ENCODE results near the gene P2RX7. TPM values are rescaled to one million over a fixed set of nuclear protein-coding genes. Genes with fewer than 3 reads are reported as not detected.

The P2RX7 gene
- total and polyA plus RNA-seq, 7 donors, result 0.60 to 8.0 (median 3.9) TPM

DNA sequence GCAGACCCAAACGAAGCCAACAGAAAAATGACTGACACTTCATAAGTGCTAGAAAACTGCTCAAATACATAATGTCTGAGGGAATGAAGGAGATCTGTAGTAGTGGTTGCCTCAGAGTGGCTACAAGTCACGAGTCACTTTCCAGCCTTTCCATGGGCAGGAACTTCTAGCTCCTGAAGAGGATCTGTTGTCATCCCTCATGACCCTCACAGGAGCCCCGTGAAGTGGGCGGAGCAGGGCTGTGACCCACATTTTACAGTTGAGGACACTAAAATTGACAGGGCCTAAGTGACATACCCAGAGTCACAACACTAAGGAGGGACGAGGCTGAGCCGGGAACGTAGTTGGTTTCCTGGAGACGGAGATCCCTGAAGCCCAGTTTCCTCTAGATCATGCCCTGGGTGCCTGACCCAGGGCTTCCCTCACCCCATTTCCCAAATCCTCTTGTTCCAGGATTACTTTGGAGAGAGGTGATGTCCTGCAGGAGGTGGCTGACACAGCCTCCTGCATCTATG lies 45.8 kb upstream of the P2RX7 start:
- no peaks in the 10 kb centered on the region for H3K4me1 ChIP-seq
- H3K27me3 ChIP-seq, result no peaks in the 10 kb centered on the region
- TF ChIP-seq POLR2A (IDR thresholded peaks at IDR 0.05) (no peak), POLR2AphosphoS5 (IDR thresholded peaks at IDR 0.05) (no peak), EP300 (IDR thresholded peaks at IDR 0.05) (no peak)
- TF ChIP-seq, protein P1, sequence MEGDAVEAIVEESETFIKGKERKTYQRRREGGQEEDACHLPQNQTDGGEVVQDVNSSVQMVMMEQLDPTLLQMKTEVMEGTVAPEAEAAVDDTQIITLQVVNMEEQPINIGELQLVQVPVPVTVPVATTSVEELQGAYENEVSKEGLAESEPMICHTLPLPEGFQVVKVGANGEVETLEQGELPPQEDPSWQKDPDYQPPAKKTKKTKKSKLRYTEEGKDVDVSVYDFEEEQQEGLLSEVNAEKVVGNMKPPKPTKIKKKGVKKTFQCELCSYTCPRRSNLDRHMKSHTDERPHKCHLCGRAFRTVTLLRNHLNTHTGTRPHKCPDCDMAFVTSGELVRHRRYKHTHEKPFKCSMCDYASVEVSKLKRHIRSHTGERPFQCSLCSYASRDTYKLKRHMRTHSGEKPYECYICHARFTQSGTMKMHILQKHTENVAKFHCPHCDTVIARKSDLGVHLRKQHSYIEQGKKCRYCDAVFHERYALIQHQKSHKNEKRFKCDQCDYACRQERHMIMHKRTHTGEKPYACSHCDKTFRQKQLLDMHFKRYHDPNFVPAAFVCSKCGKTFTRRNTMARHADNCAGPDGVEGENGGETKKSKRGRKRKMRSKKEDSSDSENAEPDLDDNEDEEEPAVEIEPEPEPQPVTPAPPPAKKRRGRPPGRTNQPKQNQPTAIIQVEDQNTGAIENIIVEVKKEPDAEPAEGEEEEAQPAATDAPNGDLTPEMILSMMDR (IDR thresholded peaks at IDR 0.05), result no peak
- H3K9me3 ChIP-seq, result no peaks in the 10 kb centered on the region
- H3K4me3 ChIP-seq, result no peak overlapping the region
- intact Hi-C loops (cut with DNase I), result no loop called here
- H3K27ac ChIP-seq, result no peak overlapping the region
- no peak for DNase-seq
- WGBS, 2 donors, result 88 to 92% methylated on average over 8 of the region's 8 CpGs
- H3K36me3 ChIP-seq, result no peaks in the 10 kb centered on the region

DNA sequence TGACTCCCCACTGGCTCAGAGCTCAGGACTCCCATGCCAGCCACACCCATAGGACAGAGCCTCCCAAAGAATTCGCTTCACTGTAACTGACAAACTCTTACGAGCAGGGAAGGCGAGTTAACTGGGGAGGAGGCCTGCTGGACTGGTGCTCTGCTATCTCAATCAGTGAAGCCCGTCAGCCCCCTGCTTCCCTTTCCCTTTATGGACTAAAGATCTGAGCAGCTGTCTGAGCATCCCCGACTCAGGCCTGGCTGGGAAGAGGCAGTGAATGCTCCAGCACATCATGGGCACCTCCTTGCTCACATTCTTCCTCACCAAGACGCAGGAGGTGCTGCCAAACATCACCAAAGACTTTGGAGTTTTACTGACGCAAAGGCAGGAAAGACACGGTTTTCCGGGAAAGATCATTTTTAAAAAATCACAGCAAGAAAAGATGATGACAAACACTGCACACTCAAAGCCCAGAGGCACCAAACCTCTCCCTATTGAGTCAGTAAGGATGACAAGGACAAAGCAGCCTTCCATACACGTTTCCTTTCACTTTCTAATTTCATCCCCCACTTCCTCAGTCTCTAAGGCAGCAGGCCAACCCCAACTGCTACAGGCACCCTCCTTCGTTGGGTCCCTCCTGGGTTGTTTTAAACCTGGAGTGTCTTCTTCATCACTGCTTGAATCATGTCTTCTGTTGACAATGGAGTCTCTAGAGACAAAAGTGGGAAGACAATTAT lies 45.0 kb upstream of the P2RX7 start:
- Histone ChIP-seq H3K36me3 (no peaks in the 10 kb centered on the region), H3K27ac (no peak overlapping the region), H3K9me3 (no peaks in the 10 kb centered on the region), H3K4me1 (no peaks in the 10 kb centered on the region), H3K27me3 (peaks cover 0 to 3% (median 0%) of the 10 kb centered on the region in 3 donors), H3K4me3 (no peak overlapping the region)
- 72 to 77% methylated on average over 11 of the region's 11 CpGs for whole genome bisulfite sequencing, 2 donors
- intact Hi-C loops (cut with DNase I), result no loop called here
- DNase-seq, result no peak
- TF ChIP-seq POLR2AphosphoS5 (IDR thresholded peaks at IDR 0.05), result no peak
- no peak for TF ChIP-seq EP300 (IDR thresholded peaks at IDR 0.05)
- TF ChIP-seq, protein P1 (IDR thresholded peaks at IDR 0.05), result no peak
- no peak for TF ChIP-seq POLR2A (IDR thresholded peaks at IDR 0.05)

DNA sequence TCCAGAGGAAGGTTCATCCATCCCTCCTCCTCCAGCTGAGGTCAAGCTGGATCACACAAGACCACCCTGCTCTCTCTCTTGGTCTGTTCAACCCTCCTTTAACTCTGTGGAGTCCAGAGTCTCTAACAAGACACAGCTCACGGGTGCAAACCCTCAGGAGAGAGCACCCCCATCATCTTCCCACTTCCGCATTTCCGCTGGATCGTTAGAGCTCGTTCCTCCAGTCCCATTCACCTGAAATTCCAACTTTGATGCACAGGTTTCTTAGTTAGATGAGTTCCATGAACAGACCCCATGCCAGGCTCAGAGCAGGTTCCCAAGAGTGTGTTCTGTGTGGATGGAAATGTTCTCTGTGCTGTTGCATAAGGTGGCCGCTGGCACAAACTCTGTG lies 44.5 kb upstream of the P2RX7 start:
- no peaks in the 10 kb centered on the region for H3K4me1 ChIP-seq
- H3K27ac ChIP-seq, result no peak overlapping the region
- peaks cover 0 to 6% (median 0%) of the 10 kb centered on the region in 3 donors for H3K27me3 ChIP-seq
- H3K4me3 ChIP-seq, result no peak overlapping the region
- no peaks in the 10 kb centered on the region for H3K36me3 ChIP-seq
- intact Hi-C loops (cut with DNase I), result no loop called here
- H3K9me3 ChIP-seq, result no peaks in the 10 kb centered on the region
- TF ChIP-seq POLR2A (IDR thresholded peaks at IDR 0.05), result no peak
- no peak for TF ChIP-seq EP300 (IDR thresholded peaks at IDR 0.05)
- TF ChIP-seq POLR2AphosphoS5 (IDR thresholded peaks at IDR 0.05), result no peak
- TF ChIP-seq, protein P1 (IDR thresholded peaks at IDR 0.05), result no peak
- 92 to 95% methylated on average over 6 of the region's 6 CpGs for WGBS, 2 donors
- DNase-seq, result no peak

DNA sequence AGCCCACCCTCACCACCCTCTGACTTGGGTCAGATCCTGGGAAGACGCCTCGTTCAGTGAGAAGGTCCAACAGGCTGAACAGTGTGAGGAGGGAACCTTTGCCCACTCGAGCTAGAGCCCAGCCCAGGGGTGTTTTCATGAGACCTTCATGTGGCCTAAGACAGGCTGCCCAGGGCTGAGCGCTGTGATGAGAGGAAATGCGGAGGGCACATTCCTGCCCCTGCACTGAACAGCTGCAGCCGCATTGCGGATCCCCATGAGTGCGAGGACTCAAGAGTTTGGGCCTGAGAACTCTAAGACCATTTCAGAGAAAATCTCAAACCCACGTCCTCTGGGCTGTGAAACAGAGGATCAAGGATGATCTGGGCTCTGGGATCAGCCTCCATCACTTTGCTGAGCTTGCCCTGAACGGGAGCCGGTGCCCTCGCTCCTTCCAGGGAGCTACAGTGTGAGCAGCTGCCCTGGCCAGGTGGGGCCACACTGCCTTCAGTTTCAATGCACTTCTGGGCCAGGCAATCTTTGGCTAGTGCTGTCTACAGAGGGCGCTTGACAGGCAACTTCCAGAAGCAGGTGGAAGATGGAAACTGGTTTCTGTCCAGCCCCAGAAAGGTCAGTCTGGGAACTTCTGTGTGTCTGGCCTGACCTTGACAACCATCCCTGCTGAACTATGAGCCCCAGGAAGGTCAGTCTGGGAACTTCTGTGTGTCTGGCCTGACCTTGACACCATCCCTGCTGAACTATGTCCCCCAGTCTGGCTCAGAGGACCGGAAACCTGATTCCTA lies 43.5 kb upstream of the P2RX7 start:
- no peak for TF ChIP-seq EP300 (IDR thresholded peaks at IDR 0.05)
- TF ChIP-seq POLR2A (IDR thresholded peaks at IDR 0.05), result no peak
- TF ChIP-seq, protein P1 (IDR thresholded peaks at IDR 0.05), result no peak
- TF ChIP-seq POLR2AphosphoS5 (IDR thresholded peaks at IDR 0.05), result no peak
- no peaks in the 10 kb centered on the region for H3K9me3 ChIP-seq
- H3K36me3 ChIP-seq, result no peaks in the 10 kb centered on the region
- H3K27me3 ChIP-seq, result peaks cover 0 to 6% (median 0%) of the 10 kb centered on the region in 3 donors
- H3K4me3 ChIP-seq, result no peak overlapping the region
- no peaks in the 10 kb centered on the region for H3K4me1 ChIP-seq
- intact Hi-C loops (cut with DNase I), result no loop called here
- no peak overlapping the region for H3K27ac ChIP-seq
- 75 to 87% methylated on average over 14 of the region's 14 CpGs for WGBS, 2 donors
- no peak for DNase-seq
